Measurements from ENCODE around the gene PYGB. TPM values are rescaled to one million over a fixed set of nuclear protein-coding genes. Genes with fewer than 3 reads are reported as not detected.

Gene PYGB
- total RNA-seq, 2 donors from 2014 or later: 211 to 295 TPM

DNA sequence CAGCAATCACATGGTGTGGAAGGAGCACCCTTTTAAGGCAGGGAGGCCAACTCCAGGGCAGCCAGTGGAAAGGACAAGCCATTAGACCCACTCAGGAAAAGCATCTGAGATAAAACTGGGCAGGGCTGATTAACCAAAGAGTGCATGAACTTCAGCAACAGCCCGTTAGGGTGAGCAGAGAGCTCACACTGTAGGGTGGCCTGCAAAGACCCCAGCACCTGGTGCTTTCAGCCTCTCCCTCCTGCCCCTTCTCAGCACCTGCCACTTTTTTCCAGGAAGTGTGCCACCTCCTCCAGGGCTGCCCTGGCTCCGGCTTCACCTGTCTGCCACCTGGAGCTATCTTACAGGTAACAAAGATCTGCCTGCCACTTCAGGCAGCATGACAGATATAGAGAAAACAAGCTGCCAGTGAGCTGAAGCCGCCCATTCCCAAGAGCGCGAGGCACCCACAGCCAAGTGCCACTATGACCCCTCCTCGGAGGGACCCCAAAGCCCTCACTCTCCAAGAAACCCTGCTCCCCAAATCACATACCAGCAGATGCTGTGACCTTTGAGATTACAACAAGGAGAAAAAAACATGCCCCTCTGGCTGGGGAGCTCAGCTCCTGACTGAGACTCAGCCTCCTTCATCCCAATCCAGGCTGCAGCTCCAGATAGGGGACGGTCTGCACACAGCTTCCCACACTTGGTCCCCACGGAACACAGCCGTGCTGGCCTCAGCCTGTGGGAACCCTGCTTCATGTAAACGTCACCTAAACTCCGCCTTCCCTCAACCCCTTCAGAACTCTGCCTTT is 71.6 kb downstream of the PYGB start:
- DNase-seq: peak; percentile 20
- Histone ChIP-seq H3K4me1 (peaks cover 4% of the 10 kb centered on the region), H3K9me3 (no peaks in the 10 kb centered on the region), H3K27me3 (no peaks in the 10 kb centered on the region), H3K36me3 (no peaks in the 10 kb centered on the region), H3K27ac (peak overlapping the region; percentile 28), H3K4me3 (no peak overlapping the region), H3K9ac (ENCODE audit: low read depth in 2 of 2, low read length in 2 of 2) (no peak overlapping the region)
- TF ChIP-seq, protein P1, sequence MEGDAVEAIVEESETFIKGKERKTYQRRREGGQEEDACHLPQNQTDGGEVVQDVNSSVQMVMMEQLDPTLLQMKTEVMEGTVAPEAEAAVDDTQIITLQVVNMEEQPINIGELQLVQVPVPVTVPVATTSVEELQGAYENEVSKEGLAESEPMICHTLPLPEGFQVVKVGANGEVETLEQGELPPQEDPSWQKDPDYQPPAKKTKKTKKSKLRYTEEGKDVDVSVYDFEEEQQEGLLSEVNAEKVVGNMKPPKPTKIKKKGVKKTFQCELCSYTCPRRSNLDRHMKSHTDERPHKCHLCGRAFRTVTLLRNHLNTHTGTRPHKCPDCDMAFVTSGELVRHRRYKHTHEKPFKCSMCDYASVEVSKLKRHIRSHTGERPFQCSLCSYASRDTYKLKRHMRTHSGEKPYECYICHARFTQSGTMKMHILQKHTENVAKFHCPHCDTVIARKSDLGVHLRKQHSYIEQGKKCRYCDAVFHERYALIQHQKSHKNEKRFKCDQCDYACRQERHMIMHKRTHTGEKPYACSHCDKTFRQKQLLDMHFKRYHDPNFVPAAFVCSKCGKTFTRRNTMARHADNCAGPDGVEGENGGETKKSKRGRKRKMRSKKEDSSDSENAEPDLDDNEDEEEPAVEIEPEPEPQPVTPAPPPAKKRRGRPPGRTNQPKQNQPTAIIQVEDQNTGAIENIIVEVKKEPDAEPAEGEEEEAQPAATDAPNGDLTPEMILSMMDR (IDR thresholded peaks at IDR 0.05): no peak
- intact Hi-C loops (cut with DNase I): no loop called here

DNA sequence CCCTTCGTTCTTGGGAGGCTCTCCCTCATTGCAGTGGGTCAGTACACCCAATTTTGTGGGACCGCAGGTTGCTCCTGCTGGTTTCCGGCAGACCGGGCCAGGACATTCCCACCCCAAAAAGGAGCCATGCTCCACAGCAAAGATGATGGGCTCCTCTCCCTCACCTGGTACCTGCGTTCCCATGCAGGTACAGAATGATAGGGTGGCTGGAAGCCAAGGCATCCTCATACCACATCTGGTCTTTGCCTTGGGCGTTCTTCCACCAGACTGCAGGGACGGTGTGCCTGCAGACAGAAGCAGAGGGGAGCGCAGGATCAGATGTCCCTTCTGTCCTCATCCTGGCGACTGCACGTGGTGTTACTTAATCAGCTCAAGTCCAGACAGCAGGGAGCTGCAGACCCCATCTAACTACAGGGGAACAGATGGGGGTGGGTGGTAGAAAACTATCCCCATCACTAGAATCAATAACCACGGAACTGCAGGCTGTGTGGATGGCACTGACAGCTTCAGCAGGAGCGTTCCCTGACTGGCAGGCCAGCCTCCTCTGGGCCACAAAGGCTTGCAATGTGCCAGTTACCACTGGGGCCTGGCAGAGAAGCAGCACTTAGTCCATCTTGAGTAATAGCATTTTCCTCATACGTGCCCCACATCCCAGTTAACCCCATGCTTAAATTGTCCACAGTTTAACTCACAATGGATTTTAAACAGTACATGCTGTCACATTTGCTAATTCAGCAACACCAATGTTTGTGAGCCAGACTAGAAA is 72.3 kb downstream of the PYGB start:
- H3K27me3 ChIP-seq: no peaks in the 10 kb centered on the region
- TF ChIP-seq, protein P1 (IDR thresholded peaks at IDR 0.05): no peak
- no peaks in the 10 kb centered on the region for H3K9me3 ChIP-seq
- H3K9ac ChIP-seq (ENCODE audit: low read depth in 2 of 2, low read length in 2 of 2): no peak overlapping the region
- H3K4me3 ChIP-seq: no peak overlapping the region
- peaks cover 4% of the 10 kb centered on the region for H3K4me1 ChIP-seq
- no peak overlapping the region for H3K27ac ChIP-seq
- H3K36me3 ChIP-seq: no peaks in the 10 kb centered on the region
- intact Hi-C loops (cut with DNase I): no loop called here
- peak; percentile 15 for DNase-seq

DNA sequence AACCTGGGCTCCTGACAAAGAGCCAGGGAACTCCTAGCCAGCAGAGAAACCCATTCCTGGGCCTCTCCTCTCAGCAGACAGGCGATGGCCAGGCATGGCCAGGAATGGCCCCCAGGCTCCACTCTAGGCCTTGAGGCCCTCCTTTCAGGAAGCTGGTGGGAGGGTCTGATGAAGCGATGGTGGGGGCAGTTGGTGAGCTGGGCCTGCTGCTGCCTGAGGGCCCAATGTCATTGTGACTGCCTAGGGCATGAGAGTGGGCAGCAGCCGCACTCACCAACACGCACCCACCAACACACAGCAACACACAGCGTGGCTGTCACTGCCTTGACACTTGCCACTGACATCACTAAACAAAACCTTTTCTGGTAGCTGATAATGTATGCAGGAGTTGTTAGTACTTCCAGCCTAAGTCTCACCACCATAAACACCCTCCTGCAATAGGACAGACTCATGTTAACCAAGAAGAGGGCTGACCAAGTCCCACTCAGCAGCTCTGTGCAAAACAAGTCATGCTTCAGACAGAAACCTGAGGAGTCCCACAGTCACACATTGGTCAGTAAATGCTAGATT is 73.5 kb downstream of the PYGB start:
- DNase-seq: peak; percentile 13
- Histone ChIP-seq H3K4me1 (peaks cover 4% of the 10 kb centered on the region), H3K9ac (ENCODE audit: low read depth in 2 of 2, low read length in 2 of 2) (no peak overlapping the region), H3K27me3 (no peaks in the 10 kb centered on the region), H3K9me3 (no peaks in the 10 kb centered on the region), H3K4me3 (no peak overlapping the region), H3K36me3 (no peaks in the 10 kb centered on the region), H3K27ac (peak overlapping the region; percentile 13)
- TF ChIP-seq, protein P1 (IDR thresholded peaks at IDR 0.05): no peak
- intact Hi-C loops (cut with DNase I): no loop called here

DNA sequence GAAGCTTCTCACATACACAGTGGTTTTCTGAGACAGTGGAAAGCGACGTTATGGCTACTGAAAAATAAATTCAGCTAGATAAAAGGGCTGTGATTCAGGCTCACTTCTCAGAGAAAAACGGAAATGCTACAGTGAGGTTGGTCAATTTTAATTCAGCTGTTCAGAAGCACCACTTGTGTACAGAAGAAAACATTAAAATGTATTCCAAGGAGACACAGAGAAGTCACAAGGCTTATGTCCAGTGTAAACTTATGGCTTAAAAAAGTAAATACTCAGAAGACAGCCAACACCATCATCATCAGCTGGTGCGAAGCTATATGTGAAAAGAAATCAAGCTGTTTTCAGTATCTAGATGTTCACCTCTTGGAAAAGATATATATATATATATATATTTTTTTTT is 74.1 kb downstream of the PYGB start:
- Histone ChIP-seq H3K36me3 (no peaks in the 10 kb centered on the region), H3K9me3 (no peaks in the 10 kb centered on the region), H3K27me3 (no peaks in the 10 kb centered on the region), H3K4me1 (peaks cover 4% of the 10 kb centered on the region), H3K4me3 (no peak overlapping the region), H3K9ac (ENCODE audit: low read depth in 2 of 2, low read length in 2 of 2) (no peak overlapping the region), H3K27ac (peak overlapping the region; percentile 13)
- DNase-seq: peak; percentile 6
- intact Hi-C loops (cut with DNase I): no loop called here
- TF ChIP-seq, protein P1 (IDR thresholded peaks at IDR 0.05): no peak

DNA sequence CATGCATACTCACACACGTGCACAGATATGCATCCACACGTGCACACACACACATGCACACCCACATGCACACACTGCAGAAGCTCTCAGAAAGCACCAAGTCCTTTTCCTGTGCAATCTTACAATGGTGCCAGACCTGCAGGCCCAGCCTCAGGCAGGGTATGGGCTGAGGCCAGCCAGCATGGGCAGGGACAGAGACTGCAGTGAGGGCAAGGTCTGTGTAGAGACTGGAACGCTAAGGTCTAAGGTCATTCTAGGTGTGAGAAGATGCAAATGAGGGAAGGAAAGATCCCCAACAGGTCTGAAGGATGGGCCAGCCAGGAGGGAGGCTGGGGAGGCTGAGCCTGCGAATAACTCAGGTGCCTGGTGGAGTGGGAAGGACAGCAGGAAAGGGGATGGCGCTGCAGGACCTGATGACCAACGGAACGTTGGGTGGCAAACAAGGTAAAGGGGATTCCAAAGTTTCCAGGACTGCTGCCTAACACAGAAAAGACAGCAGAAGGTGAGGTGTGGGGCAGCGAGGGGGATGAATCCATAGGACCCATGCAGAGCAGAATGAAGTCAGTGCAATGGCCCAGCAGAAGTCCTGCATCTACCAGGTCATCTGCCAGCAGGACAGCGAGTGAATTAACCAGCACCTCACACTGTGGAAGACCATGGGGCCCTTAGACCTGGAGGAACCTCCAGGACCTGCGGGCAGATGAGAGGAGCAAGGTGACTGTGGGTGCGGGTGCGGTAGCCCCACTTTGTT is 75.8 kb downstream of the PYGB start:
- H3K27me3 ChIP-seq: no peaks in the 10 kb centered on the region
- intact Hi-C loops (cut with DNase I): no loop called here
- no peak for DNase-seq
- H3K36me3 ChIP-seq: no peaks in the 10 kb centered on the region
- no peaks in the 10 kb centered on the region for H3K4me1 ChIP-seq
- no peak overlapping the region for H3K4me3 ChIP-seq
- H3K9ac ChIP-seq (ENCODE audit: low read depth in 2 of 2, low read length in 2 of 2): no peak overlapping the region
- TF ChIP-seq, protein P1 (IDR thresholded peaks at IDR 0.05): no peak
- H3K9me3 ChIP-seq: no peaks in the 10 kb centered on the region
- no peak overlapping the region for H3K27ac ChIP-seq
